GM10266 (cell line): Measurements from ENCODE around the gene DIPK1A.

ENCODE experiments used
- DNase-seq: peaks from one replicate; pipeline ENCODE4 v3.0.0; 2012; ENCODE audit errors: extremely low spot score
- TF ChIP-seq, protein P1 (sequence below): IDR thresholded peaks from 2 replicates; pipeline ENCODE4 v1.5.1; 2012; ENCODE audit warnings: mild to moderate bottlenecking, low read depth; ENCODE audit not compliant: control insufficient read depth, insufficient read depth; ENCODE audit errors: missing control alignments

Gene DIPK1A

DNA sequence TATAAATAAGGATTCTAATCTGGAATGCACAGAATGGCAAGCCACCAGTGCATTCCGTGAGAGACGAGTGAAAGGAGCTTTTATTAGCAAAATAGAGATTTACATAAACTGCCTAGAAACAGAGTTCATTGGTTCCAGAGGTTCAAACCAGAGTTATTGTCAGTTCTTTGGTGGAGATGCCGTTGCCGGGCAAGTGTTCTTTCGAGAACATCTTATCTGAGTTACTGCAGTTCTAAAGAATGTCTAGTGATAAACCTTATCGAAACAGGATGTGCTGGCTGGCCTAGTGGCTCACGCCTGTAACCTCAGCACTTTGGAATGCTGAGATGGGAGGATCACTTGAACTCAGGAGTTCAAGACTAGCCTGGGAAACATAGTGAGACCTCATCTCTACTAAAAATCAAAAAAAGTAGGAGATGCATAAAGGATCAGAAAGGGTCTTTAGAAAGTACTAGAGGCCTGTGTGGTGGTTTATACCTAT is 156.5 kb downstream of the DIPK1A start:
- TF ChIP-seq, protein P1, sequence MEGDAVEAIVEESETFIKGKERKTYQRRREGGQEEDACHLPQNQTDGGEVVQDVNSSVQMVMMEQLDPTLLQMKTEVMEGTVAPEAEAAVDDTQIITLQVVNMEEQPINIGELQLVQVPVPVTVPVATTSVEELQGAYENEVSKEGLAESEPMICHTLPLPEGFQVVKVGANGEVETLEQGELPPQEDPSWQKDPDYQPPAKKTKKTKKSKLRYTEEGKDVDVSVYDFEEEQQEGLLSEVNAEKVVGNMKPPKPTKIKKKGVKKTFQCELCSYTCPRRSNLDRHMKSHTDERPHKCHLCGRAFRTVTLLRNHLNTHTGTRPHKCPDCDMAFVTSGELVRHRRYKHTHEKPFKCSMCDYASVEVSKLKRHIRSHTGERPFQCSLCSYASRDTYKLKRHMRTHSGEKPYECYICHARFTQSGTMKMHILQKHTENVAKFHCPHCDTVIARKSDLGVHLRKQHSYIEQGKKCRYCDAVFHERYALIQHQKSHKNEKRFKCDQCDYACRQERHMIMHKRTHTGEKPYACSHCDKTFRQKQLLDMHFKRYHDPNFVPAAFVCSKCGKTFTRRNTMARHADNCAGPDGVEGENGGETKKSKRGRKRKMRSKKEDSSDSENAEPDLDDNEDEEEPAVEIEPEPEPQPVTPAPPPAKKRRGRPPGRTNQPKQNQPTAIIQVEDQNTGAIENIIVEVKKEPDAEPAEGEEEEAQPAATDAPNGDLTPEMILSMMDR, result no peak
- no peak for DNase-seq

DNA sequence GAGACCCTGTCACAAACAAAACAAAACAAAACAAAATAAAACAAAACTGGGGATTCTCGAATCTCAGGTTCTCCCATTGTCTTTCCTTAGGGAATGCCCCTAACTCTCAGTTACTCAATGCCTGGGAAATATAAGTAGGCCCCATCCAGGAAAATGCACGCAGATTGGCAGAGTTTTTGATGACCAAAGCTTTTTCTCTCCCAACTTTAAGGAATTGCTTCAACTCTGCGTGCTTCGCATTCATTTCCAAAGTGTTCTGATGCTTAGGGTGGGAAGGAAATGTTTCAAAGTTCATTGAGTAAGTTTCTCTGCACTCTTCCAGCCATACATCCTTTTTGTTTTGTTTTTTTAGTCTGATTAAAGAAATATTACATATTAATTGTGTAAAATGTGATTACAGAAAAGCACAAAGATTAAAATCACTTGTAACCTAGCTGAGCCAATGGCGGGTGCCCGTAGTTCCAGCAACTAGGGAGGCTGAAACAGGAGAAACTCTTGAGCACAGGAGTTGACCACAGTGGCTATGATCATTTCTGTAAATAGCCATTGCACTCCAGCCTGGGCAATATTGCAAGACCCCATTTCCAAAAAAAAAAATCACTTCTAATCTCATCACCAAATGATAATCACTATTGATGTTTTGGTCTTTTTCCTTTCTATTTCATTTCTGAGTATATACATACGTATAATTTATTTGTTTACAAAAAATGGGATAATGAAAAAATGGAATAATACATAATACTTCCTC is 157.9 kb downstream of the DIPK1A start:
- DNase-seq, result no peak
- TF ChIP-seq, protein P1, result no peak

DNA sequence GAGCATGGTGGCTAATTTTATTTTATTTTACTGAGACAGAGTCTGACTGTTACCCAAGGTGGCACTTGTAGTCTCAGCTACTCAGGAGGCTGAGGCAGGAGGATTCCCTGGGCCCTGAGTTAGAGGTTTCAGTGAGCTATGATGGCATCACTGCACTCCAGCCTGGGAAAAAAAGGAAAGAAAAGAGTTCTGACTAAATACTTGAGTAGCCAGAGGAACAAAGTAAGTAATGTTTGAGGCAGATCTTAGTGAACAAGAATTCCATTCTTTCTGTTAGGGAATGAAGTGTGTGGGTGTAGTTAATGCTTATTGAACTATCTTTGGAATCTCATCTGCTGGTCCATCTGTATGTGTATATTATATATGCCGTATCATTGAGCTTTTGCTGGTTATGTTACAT is 163.3 kb downstream of the DIPK1A start:
- TF ChIP-seq, protein P1, result no peak
- no peak for DNase-seq

DNA sequence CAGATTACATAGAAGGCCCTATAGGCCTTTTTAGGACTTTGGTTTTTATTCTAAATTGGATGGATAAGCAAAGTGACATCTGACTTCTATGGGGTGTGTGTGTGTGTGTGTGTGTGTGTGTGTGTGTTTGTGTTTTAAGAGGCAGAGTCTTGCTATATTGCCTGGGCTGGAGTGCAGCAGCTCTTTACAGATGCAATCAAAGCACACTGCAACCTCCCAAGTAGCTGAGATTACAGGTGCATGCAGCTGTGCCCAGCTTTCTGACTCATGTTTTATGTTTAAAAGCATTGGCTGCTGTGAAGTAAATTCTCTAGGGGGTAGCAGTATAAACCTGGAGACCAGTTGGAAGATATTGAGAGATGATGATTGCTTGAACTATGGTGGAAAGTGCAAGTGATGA is 164.0 kb downstream of the DIPK1A start:
- DNase-seq, result no peak
- TF ChIP-seq, protein P1, result no peak

DNA sequence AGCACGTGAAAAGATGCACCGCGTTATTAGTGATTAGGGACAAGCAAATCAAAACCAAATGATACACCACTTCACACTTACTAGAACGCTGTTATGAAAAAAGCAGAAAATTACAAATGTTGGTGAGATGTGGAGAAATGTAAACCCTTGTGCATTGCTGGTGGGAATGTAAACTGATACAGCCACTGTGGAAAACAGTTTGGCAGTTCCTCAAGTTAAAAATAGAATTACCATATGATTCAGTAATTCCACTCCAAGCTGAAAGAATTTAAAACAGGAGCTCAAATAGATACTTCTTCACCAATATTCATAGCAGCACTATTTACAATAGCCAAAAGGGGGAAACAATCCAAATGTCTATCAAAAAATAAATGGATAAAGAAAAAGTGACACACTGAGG is 166.1 kb downstream of the DIPK1A start:
- TF ChIP-seq, protein P1, result no peak
- no peak for DNase-seq

DNA sequence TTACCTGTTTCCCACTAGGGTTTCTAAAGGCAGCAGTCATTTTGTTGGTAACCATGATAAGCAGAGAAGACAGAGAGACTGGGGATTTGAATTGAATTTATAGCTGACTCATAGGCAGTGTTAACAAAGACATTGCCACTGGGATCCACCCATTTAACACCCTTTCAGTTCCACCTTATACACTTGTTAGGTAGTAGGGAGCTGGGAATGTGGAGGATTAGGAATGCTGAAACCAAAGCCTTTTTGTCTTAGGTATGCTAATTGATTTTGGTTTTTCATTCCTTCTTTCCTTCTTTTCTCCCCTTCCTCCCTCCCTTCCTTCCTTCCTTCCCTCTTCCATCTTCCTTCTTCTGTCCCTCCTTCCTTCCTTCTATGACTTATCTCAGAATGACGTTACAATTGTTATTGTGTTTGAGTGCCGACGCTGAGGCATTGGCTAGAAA is 168.9 kb downstream of the DIPK1A start:
- DNase-seq, result no peak
- TF ChIP-seq, protein P1, result no peak
